HG02623 (cell line): ENCODE measurements around the gene PFKP.

Source experiments
- ATAC-seq: cut with Tn5 transposase; IDR thresholded peaks from one replicate; pipeline ENCODE4 v1.9.1; 2021; ENCODE audit warnings: moderate library complexity; ENCODE audit not compliant: unreplicated experiment

PFKP gene

GRCh38 chr10:3110782-3111620 is 43.7 kb downstream of the PFKP start:
- ATAC-seq: no peak

GRCh38 chr10:3111621-3112163 is 44.3 kb downstream of the PFKP start:
- no peak for ATAC-seq

GRCh38 chr10:3113343-3113720 is 46.0 kb downstream of the PFKP start:
- ATAC-seq: no peak

GRCh38 chr10:3115685-3116084 is 48.3 kb downstream of the PFKP start:
- no peak for ATAC-seq

GRCh38 chr10:3116508-3117100 is 49.3 kb downstream of the PFKP start:
- ATAC-seq: no peak

- no peak for ATAC-seq
These were observed 50.1 kb downstream of the PFKP start for GRCh38 chr10:3117486-3117885.

- no peak for ATAC-seq
These were observed 51.3 kb downstream of the PFKP start for GRCh38 chr10:3118641-3119091.

GRCh38 chr10:3119796-3120459 is 52.6 kb downstream of the PFKP start:
- ATAC-seq: no peak

GRCh38 chr10:3122034-3122433 is 54.7 kb downstream of the PFKP start:
- no peak for ATAC-seq

- no peak for ATAC-seq
These were observed 55.3 kb downstream of the PFKP start for GRCh38 chr10:3122486-3123205.

GRCh38 chr10:3123571-3124411 is 56.4 kb downstream of the PFKP start:
- no peak for ATAC-seq

GRCh38 chr10:3124412-3125175 is 57.2 kb downstream of the PFKP start:
- no peak for ATAC-seq

- ATAC-seq: no peak
These were observed 58.3 kb downstream of the PFKP start for GRCh38 chr10:3125527-3126170.

GRCh38 chr10:3126249-3126648 is 58.9 kb downstream of the PFKP start:
- ATAC-seq: no peak

GRCh38 chr10:3126741-3127346 is 59.5 kb downstream of the PFKP start:
- ATAC-seq: no peak

GRCh38 chr10:3127921-3128320 is 60.6 kb downstream of the PFKP start:
- no peak for ATAC-seq

- no peak for ATAC-seq
These were observed 61.2 kb downstream of the PFKP start for GRCh38 chr10:3128379-3129130.
